GM19463 (cell line): Measurements from ENCODE around the gene RHOA.
A peak's percentile ranks its signal among the peaks of the same experiment; 100 is the strongest.

ENCODE experiments used
- ATAC-seq: cut with Tn5 transposase; IDR thresholded peaks from one replicate; pipeline ENCODE4 v1.9.1; 2021; ENCODE audit warnings: mild to moderate bottlenecking, moderate library complexity; ENCODE audit not compliant: unreplicated experiment

The RHOA gene

DNA sequence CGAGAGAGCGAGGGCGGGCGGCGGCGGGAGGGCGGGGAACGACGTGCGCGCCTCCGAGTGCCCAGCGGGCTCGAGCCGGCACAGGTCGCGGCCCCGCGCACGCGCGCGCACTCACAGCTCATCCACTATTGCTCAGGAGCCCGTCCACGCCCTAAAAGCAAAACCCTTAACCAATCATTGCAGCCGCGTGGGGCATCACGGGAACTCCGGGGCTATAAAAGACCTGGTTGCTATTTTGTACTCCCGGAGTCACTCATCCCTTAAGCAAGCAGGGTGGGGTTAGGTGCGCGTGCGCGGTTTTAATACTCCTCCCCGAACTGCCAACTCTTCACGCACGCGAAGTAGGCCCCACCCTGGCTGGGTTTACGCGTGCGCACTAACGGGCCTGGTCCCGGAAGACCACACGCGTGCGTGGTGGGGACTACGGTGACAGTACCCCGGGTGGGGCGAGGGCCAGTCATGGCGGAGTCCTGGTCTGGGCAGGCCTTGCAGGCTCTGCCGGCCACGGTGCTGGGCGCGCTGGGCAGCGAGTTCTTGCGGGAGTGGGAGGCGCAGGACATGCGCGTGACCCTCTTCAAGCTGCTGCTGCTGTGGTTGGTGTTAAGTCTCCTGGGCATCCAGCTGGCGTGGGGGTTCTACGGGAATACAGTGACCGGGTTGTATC, at the start of gene RHOA, which contains the start of gene TCTA:
Gene RHOA, minus strand, starts transcription at position 9 of the 664 bp plus-strand sequence. CDS start 36,387 bp downstream, outside the sequence.
Gene TCTA, plus strand, starts transcription at position 456 of the 664 bp plus-strand sequence. Its CDS starts 4 bp downstream, at position 460.
- peak; percentile 72 for ATAC-seq

DNA sequence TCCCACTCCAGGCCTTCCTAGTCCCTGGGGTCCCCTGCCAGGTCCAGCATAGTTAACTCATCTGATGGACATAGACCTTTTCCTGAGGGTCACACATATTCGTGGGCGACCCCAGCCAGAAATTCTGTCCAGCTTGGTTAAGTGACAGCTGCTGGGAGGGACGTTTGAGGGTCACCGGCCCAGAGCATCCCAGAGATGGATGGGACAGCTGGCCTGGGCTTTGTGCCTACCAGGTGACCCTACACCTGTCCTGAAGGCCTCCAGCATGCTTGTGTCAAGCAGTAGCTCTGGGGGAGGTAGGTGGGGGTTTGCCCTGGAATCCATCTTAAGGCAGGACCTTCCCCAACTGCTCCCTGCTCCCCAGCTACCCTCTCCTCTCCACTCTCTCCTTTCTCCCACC, 49.2 kb upstream of the RHOA start:
- no peak for ATAC-seq

DNA sequence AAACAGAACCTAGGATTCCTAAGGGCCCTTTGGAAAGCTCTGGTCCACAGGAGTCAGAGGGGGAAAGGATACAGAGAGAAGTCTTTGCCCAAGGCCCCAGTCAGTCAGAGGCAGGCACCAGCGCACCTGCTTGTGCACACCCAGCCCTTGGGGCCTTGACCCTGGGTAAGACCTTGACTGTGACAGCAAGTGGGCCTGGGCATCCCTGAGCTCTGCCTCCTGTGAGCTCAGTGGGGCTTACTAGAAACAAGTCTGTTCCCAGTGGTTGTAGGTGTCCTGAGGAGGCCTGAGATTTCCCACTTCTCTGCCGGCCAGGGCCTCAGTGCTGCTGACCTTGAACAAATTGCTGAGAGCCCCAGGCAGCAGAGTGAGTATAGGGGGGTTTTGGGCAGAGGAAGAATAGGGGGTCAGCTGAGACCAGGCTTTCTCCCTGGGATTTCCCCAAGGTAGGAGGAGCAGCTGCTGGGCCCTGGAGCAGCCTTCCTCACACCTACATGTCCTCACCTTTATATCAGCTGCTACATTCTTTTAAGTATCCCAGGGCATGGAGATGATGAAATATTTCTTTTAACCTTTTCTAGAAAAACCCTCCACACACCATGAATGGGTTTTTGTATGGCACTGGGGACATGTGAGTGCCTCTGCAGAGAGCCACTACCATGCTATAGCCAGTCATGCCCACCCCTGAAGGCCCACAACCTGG, 48.6 kb upstream of the RHOA start:
- no peak for ATAC-seq

DNA sequence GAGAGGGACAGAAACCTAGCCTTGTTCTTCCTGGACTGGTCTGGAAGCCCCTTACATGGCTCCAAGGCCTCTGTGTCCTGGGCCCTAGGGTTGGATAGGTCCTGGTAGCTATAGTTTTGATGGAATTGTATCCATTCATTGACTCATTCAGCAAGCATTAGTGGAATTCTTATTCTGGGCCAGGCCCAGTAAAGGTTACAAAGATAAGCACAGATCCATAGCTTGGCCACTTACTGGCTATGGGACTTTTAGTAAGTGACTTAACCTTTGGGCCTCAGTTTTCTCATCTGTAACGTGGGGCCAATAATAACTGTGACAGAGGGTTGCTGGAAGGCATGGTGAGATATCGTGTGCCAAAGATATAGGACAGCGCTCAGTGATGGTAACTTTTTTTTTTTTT, 44.7 kb upstream of the RHOA start:
- ATAC-seq, result no peak

DNA sequence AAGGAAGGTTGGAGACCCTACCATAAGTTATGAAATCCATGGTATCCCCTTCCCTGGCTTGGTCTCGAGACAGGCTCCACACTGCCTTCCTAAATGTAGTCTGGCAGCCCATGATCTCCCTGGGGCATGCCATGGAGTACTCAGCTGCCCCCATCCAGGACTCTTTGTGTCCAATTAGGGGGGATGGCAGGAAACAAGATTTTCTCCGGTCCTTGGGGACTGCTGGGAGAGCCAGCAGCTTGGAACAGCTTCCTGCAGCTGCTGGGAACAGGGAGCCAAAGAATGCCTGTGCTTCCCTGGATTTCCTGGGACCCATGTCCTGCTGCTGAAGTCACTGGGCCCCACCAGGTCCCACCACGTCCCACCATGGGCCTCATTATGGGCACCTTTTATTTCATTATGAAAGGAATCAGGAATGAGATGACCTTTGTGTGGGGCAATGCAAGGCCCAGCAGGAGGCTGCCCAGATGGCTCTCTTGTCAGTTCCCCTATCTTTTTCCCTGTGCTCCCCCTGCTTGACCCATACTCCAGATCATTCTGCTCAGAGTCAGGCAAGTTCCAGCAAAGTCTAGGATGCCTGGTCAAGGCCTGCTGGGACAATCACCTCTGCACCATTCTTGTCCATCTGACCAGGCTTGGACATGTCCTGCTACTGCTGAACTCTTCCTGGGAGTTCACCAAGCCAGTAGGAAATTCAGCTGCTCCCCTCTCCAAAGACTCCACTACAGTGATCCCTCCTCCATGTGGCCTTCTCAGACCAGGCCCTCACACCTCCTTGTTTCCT, 43.3 kb upstream of the RHOA start:
- no peak for ATAC-seq

DNA sequence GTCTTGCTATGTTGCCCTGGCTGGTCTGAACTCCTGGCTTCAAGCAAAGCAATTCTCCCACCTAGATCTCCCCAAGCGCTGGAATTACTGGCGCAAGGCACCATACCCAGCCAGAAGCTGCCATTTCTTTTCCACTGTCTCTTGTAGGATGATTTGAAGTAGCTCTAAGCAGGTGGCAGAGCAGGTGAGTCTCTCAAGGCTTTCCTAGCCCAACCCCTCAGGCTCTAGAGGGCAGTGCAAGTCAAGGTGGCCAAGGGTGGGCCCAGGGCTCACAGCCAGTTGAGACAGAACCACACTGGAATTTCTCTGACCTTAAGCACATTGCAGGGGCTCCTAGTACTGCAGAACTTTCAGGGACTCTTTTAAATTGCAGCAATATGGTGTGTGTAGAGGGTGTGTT, 42.7 kb upstream of the RHOA start:
- ATAC-seq, result no peak

DNA sequence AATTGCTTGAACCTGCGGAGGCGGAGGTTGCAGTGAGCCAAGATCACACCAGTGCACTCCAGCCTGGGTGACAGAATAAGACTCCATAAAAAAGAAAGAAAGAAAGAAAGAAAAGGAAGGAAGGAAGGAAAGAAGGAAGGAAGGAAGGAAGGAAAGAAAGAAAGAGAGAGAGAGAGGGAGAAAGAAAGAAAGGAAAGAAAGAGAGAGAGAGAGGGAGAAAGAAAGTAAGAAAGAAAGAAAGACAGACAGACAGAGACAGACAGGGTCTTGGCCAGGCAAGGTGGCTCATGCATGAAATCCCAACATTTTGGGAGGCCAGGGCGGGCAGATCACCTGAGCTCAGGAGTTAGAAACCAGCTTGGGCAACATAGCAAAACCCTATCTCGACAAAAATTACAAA, 41.8 kb upstream of the RHOA start:
- no peak for ATAC-seq

DNA sequence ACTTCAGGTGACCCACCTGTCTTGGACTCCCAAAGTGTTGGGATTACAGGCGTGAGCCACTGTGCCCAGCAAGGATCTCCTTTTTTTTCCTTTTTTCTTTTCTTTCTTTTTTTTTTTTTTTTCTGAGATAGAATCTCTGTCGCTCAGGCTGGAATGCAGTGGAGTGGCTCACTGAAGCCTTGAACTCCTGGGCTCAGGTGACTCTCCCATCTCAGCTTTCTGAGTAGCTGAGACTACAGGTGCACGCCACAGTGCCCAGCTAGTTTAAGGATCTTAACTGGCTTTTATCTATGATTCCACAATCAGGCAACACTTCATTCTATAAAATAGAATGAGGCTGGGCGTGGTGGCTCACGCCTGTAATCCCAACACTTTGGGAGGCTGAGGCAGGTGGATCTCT, 33.6 kb upstream of the RHOA start:
- ATAC-seq, result no peak

DNA sequence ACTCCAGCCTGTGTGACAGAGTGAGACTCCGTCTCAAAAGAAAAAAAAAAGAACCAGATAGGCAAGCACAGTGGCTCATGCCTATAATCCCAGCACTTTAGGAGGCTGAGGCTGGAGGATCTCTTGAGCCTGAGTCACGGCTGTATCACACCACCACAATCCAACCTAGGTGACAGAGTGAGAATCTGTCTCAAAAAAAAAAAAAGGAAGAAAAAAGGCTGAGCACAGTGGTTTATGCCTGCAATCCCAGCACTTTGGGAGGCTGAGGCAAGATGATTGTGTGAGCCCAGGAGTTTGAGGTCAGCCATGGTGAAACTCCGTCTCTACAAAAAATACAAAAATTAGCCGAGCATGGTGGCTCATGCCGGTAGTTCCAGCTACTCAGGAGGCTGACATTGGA, 23.0 kb upstream of the RHOA start:
- no peak for ATAC-seq

DNA sequence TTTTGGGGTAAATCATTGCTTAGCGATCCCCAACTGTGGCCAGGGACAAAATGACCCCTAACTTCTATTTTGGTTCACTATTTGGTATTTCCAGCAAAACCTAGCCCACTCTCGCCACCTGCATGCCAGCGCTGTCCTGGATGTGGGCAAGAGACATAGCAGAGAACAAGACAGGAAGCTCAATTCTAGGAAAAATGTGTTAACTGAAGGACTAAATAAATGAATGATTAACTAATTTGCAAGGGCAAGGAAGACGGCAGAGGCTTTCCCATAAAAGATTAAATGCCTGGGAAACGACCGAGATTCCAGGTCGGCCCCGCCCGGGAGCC, 16.9 kb upstream of the RHOA start:
- ATAC-seq, result no peak

DNA sequence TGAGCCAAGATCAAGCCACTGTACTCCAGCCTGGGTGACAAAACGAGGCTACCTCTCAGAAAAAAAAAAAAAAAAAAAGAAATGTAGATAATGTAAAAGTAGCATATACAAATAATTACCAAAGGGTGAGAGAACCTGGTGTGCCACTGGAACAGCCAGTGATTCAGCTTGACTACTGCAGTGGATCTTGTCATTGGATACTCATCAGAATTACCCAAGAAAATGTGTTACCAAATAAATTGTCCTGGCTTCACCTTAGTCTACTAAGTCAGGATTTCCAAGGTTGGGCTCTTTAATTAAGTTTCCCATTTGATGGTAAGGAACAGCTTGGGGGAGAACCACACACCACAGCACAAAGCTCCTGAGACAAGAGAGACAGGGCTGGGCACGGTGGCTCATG, 15.8 kb upstream of the RHOA start:
- no peak for ATAC-seq

DNA sequence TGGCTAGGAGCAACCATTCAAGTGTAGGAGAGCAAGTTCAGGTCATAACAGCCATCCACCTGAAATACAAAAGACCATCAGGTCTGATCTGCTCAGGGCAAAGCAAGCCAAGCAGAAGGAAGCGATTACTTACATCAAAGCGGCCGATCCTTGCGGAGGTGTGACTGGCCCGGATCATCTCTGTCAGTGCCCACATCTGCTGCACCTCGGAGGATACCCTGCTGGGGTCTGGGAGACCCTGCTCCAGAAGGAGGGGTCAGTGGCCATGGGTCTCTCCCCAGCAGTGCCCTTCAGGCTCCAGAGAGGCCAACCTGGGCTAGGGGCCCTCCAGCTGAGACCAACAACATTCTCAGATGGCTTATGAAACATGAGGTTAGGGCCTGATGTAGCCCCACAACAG, 13.0 kb upstream of the RHOA start:
- no peak for ATAC-seq

DNA sequence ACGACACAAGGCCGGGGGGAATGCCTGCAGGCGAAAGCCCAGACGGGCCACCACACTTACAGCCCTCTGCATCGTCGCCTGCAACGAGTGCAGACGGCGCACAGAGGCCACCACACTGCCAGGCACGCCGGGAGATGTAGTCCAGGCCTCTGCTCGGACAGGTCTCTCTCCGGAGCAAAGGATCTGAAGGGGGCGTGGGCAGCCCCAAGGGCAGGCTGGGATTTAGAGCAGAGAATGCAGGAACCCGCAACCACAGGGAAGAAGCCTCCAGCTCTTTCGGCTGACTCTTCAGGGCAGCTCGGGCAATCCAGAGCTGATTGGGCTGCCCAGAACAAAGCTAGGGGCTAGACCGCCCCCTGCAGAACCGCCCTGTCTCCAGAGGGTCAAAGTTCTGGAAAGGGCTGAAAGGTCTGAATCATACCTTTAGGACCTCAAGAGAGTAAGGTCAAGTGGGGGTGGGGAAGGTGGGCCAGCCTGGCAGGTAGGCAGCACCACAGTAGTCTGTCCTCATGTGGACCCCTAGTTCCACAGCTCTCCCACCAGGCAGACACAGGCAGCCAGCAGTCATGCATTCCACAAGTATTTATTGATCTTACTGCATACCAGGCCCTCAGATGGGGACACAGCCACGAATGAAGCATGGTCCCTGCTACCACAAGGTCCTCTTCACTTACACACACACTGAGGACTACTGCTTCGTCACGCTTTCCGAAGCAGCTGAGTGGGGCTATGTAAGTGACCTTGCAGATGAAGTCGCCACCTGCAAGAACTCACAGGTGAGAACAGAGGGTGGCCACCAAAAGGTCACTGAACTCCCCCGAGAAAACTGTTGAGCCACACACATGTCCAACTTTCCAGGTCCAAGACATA, 10.8 kb upstream of the RHOA start, which contains the start of gene AMT:
Gene AMT, minus strand, starts transcription at position 95 of the 870 bp plus-strand sequence. Its CDS starts 23 bp downstream, at position 72.
- ATAC-seq, result no peak

DNA sequence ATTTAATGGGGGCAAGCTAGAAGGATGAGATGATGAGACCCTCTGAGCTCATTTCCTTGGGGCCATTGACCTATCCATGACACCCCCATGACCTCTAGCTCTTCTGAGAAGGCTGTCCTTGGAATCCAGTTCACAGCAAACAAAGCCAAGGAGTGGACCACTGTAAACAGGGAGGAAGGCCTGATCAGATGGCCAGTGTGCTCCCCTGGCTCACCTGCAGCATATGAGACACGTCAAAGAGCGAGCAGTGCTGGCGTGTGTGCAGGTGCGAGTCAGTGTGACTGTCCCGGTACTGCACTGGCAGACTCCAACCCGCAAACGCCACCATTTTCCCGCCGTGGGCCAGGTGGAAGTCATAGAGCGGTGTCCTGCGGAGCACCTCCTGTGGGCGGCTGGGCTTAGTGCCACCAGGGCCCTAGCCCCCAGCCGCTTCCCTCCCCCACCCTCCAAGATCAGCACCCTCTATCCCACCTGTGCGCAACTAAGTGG, 10.2 kb upstream of the RHOA start:
- no peak for ATAC-seq

DNA sequence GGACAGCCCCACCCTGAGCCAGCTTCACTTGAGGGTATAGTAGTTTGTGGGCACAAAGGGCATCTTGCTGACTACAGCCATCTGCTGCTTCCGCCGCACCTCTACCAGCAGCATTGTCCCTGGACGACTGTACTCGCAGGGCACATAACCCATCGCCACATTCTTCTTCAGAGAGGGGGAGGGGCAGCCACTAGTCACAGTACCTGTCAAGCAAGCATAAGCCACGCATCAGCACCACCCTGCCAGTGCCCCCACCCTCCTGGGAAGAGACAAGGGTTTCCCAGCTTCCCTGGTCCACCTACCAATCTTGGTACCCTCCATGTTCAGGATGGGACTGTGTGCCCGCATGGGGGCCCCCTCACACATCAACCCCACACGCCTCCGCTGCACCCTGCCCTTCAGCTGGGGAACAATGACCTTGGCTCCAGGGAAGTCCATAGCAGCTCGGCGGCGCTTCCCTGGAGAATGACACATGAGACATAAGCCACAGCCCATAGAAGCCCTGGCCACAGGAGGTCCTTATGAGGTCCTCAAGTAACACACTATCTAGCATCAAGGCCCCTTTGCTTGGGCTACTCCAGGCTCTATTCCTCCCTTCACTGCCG, 5.8 kb upstream of the RHOA start:
- no peak for ATAC-seq

DNA sequence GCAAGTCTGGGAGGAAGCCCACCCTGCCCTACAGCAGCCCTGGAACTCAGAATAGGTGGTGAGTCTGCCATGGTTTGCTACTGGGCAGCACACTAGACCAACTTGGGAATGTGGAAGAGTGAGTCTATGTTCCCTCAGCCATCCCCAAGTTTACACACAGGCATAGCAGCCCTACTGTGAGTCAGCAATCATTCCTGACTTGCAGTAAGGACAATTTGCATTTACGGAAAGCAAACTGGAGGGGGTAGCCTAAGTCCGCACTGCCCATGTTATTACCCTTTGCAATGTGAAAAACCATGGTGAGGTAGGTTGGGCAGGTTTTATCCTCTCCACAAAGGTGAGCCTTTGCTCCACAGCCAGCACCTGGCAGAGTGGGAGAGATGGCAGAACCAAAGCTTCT, 5.1 kb upstream of the RHOA start:
- ATAC-seq, result no peak

DNA sequence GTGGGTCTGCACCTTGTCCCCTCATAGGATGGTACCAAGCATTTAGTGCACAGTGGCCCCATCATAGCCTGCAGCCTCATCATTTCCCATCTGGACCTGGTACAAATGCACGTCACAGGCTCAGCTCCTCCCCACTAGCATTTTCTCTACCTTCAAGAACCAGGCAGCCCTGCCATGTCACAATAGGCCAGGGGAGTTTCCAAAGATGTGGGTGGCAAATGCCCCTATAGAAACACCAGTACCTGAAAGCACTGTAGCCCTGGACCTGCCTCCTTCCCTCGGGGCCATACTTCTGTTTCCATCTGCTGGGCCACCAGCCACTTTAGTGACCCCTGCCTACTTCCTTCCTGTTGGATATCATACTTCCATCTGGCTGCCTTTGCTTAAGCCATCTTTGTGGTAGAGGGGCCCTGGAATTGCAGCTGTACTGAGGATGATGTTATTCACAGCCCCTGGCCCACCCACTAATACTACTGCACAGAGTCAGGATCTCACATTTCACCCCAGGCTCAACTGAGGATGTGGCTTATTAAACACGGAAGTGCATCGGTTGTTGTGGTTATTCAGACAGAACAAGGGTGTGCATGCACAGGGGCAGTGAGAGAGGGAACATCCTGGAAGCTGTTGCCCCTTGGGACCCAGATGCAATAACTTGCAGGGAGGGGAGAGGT, 4.3 kb upstream of the RHOA start:
- no peak for ATAC-seq

DNA sequence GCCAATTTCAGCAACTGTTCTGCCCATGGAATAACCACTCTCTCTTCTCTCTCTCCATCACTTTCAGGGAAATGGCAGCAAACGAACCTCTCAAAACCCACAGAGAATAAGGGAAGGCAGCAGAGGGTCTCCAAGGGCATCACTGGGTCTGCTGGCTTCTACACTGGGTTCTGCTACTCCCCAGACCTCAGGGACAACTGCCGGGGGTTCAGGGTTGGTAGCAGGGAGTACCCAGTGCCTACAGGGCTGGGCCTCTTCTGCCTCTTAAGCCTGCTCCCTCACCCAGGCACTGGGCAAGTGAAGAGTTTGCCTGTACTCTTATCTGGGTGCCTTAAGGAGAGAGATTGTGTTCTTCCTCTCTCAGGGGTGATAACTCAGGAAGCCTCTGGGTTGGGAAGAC, 3.0 kb upstream of the RHOA start:
- ATAC-seq, result no peak

DNA sequence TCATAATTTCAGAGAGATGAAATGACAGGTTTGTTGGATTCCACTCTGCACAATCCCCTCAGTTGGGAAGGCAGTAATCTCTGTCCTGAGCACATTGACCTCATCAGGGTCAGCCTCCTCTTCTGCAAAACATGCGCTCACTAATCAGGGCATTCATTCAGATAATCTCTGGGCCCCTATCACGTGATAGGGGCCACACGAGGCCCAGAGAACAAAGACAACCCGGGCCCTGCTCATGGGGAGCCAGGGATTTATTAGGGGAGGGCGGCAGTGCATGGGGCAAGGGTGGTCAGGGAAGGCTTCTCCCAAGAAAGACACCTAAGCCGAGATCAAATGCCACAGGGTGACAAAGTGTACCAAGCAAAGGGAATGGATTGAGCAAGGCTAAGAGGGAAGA, 1.6 kb upstream of the RHOA start:
- ATAC-seq, result no peak
